GM23248 (cell line): ENCODE measurements around the gene RARS2.

Experiments
- EZH2 ChIP-seq: fragments of 200-600 bp; sonication (generic); IDR thresholded peaks from 2 replicates; pipeline ENCODE4 v1.6.1; 2018; ENCODE audit warnings: antibody characterized with exemption, mild to moderate bottlenecking; ENCODE audit not compliant: insufficient read depth, poor library complexity, severe bottlenecking
- EZH2phosphoT487 ChIP-seq: fragments of 200-600 bp; sonication (generic); IDR thresholded peaks from 2 replicates; pipeline ENCODE4 v1.6.1; 2018; ENCODE audit warnings: antibody characterized with exemption, moderate library complexity, mild to moderate bottlenecking, low read depth; ENCODE audit not compliant: insufficient read depth

DNA sequence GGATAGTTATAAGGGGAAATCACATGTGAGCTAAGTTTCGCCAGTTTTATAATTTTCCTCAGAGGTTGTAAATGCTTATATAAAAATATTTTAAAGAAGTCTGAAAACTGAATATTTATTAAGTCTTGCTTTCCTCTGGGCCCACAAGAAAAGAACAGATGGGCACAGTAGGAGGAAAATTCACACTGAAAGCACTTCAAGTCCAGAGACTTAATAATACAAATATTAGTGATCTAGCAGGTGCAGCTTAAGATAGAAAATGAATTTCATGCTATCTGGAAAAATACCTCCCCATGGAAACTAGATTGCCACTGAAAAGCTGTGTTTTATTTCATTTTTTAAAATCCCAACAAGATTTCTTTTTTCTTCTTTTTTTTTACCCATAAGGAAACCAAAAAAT is 47.3 kb upstream of the RARS2 start:
- TF ChIP-seq EZH2 (no peak), EZH2phosphoT487 (no peak)
